ENCODE measurements around the gene RXRA. TPM values are rescaled to one million over a fixed set of nuclear protein-coding genes. Genes with fewer than 3 reads are reported as not detected.

Gene RXRA
- total and polyA plus RNA-seq, 10 of the 15 experiments (the other 5 are each of a cell fraction or from before 2014, with no cell fraction given) = 0.89 to 36.8 (median 11.1) TPM

DNA sequence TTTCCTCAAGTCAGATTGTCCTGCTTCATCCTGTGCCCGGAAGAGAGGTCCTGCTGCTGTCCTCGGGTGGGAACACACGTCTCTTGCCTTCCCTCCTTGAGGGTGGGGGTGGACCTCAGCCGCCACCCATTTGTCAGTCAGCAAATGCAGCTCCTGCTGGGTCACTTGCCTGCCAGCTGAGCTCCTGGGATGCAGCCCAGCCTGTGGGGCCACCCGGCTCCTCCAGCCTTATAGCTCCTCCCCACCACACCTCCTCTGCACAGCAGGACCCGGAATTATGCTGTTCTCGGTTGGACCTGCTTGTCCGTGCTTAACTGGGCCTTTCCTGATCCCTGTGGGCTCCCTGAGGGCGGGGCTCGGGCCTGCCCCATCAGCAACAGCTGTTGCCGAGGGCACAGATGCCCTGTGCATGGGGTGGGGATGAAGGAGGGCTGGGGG is 52.7 kb downstream of the RXRA start:
- H3K79me2 ChIP-seq (ENCODE audit: control insufficient read depth, insufficient read depth, low read length) = no peaks in the 10 kb centered on the region
- H3K4me2 ChIP-seq (ENCODE audit: control insufficient read depth, insufficient read depth) = no peak overlapping the region
- intact Hi-C loops (cut with micrococcal nuclease; ENCODE audit: unreplicated experiment) = no loop called here
- no peak overlapping the region for H3K27ac ChIP-seq (ENCODE audit: control insufficient read depth, insufficient read depth)
- no TSS peak for BruUV-seq (replicated peaks)
- peaks cover 0 to 2% of the 10 kb centered on the region in 2 experiments; a peak in 1 of 4 replicates for H3K27me3 ChIP-seq (replicated peaks in 1 of 2; ENCODE audit: control insufficient read depth in 2 of 2, insufficient read depth in 2 of 2, low read length in 1 of 2)
- no peaks in the 10 kb centered on the region for H3K9me3 ChIP-seq (replicated peaks; ENCODE audit: control insufficient read depth, insufficient read depth, low read length)
- CTCF ChIA-PET = interaction anchor here (2.6 kb wide), 1 partner anchor 64 kb away, joined by 7 read pairs; no protein-coding TSS in a partner anchor
- in situ Hi-C loops (cut with MboI) = no loop called here
- TF ChIP-seq YY1 (IDR thresholded peaks at IDR 0.05; ENCODE audit: low read depth, low read length) (no peak), SMAD5 (IDR thresholded peaks at IDR 0.05; ENCODE audit: low read depth) (no peak)
- TF ChIP-seq, protein P1, sequence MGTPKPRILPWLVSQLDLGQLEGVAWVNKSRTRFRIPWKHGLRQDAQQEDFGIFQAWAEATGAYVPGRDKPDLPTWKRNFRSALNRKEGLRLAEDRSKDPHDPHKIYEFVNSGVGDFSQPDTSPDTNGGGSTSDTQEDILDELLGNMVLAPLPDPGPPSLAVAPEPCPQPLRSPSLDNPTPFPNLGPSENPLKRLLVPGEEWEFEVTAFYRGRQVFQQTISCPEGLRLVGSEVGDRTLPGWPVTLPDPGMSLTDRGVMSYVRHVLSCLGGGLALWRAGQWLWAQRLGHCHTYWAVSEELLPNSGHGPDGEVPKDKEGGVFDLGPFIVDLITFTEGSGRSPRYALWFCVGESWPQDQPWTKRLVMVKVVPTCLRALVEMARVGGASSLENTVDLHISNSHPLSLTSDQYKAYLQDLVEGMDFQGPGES (IDR thresholded peaks at IDR 0.05) = no peak
- TF ChIP-seq, protein P2, sequence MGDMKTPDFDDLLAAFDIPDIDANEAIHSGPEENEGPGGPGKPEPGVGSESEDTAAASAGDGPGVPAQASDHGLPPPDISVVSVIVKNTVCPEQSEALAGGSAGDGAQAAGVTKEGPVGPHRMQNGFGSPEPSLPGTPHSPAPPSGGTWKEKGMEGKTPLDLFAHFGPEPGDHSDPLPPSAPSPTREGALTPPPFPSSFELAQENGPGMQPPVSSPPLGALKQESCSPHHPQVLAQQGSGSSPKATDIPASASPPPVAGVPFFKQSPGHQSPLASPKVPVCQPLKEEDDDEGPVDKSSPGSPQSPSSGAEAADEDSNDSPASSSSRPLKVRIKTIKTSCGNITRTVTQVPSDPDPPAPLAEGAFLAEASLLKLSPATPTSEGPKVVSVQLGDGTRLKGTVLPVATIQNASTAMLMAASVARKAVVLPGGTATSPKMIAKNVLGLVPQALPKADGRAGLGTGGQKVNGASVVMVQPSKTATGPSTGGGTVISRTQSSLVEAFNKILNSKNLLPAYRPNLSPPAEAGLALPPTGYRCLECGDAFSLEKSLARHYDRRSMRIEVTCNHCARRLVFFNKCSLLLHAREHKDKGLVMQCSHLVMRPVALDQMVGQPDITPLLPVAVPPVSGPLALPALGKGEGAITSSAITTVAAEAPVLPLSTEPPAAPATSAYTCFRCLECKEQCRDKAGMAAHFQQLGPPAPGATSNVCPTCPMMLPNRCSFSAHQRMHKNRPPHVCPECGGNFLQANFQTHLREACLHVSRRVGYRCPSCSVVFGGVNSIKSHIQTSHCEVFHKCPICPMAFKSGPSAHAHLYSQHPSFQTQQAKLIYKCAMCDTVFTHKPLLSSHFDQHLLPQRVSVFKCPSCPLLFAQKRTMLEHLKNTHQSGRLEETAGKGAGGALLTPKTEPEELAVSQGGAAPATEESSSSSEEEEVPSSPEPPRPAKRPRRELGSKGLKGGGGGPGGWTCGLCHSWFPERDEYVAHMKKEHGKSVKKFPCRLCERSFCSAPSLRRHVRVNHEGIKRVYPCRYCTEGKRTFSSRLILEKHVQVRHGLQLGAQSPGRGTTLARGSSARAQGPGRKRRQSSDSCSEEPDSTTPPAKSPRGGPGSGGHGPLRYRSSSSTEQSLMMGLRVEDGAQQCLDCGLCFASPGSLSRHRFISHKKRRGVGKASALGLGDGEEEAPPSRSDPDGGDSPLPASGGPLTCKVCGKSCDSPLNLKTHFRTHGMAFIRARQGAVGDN (IDR thresholded peaks at IDR 0.05) = no peak
- no peak overlapping the region for H2AFZ ChIP-seq (ENCODE audit: control insufficient read depth, low read depth, low read length)
- no peak for FAIRE-seq
- WGBS (ENCODE audit: insufficient coverage, insufficient replicate concordance, low lambda C conversion rate, missing lambda C conversion rate) = 32% methylated on average over 11 of the region's 11 CpGs
- RAD21 ChIA-PET (ENCODE audit: unreplicated experiment) = no interaction called here
- H3K36me3 ChIP-seq (ENCODE audit: control insufficient read depth in 2 of 2, insufficient read depth in 2 of 2, low read length in 1 of 2) = no peaks in the 10 kb centered on the region
- no peak overlapping the region for H3K9ac ChIP-seq (ENCODE audit: control insufficient read depth, insufficient read depth, low read length)
- no peak for DNase-seq (ENCODE audit: low read depth, low spot score)
- no peaks in the 10 kb centered on the region for H4K20me1 ChIP-seq (ENCODE audit: control insufficient read depth, insufficient read depth)
- no peak for ATAC-seq
- POLR2A ChIA-PET = no interaction called here
- H3K4me1 ChIP-seq (ENCODE audit: control insufficient read depth, insufficient read depth, low read length) = peaks cover 9% of the 10 kb centered on the region; the same call in 1 of the 2 replicates
- no peak overlapping the region for H3K4me3 ChIP-seq
- SMC1A ChIA-PET (ENCODE audit: uncharacterized antibody, unreplicated experiment) = no interaction called here

All from GM12878 (cell line).